ENCODE data around the gene INPP4B. TPM values are rescaled to one million over a fixed set of nuclear protein-coding genes. Genes with fewer than 3 reads are reported as not detected.

The INPP4B gene
- total and polyA plus RNA-seq, 9 donors = 1.7 to 14.7 (median 10.7) TPM

DNA sequence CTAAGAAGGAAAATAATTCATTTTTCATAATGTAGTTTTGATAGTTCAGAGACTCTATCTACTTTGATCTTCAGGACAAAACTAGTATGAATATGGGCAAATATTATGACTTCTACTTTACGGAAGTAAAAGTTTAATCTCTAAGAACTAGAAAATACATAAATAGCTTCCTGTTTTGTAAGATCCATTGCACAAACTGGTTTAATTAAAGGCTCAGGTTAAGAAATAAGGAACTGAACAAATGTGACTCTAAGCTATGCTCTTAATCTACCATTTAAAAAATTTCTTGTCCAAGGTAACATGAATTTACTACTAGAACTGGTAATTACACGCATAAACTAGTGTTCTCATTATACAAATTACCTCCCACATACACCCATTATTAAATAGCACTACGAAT is 360.6 kb downstream of the INPP4B start:
- H3K36me3 ChIP-seq = no peaks in the 10 kb centered on the region
- TF ChIP-seq, protein P1, sequence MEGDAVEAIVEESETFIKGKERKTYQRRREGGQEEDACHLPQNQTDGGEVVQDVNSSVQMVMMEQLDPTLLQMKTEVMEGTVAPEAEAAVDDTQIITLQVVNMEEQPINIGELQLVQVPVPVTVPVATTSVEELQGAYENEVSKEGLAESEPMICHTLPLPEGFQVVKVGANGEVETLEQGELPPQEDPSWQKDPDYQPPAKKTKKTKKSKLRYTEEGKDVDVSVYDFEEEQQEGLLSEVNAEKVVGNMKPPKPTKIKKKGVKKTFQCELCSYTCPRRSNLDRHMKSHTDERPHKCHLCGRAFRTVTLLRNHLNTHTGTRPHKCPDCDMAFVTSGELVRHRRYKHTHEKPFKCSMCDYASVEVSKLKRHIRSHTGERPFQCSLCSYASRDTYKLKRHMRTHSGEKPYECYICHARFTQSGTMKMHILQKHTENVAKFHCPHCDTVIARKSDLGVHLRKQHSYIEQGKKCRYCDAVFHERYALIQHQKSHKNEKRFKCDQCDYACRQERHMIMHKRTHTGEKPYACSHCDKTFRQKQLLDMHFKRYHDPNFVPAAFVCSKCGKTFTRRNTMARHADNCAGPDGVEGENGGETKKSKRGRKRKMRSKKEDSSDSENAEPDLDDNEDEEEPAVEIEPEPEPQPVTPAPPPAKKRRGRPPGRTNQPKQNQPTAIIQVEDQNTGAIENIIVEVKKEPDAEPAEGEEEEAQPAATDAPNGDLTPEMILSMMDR (IDR thresholded peaks at IDR 0.05) = no peak
- TF ChIP-seq EP300 (IDR thresholded peaks at IDR 0.05) (no peak), POLR2A (IDR thresholded peaks at IDR 0.05) (no peak)
- 70 to 82% (median 75%) methylated on average over 3 of the region's 3 CpGs for WGBS, 3 donors
- no peak overlapping the region for H3K27ac ChIP-seq
- intact Hi-C loops (cut with DNase I) = no loop called here
- no peaks in the 10 kb centered on the region for H3K4me1 ChIP-seq (ENCODE audit: insufficient read depth)
- H3K9me3 ChIP-seq = no peaks in the 10 kb centered on the region
- H3K27me3 ChIP-seq = no peaks in the 10 kb centered on the region
- no peak for DNase-seq
- H3K4me3 ChIP-seq = no peak overlapping the region

DNA sequence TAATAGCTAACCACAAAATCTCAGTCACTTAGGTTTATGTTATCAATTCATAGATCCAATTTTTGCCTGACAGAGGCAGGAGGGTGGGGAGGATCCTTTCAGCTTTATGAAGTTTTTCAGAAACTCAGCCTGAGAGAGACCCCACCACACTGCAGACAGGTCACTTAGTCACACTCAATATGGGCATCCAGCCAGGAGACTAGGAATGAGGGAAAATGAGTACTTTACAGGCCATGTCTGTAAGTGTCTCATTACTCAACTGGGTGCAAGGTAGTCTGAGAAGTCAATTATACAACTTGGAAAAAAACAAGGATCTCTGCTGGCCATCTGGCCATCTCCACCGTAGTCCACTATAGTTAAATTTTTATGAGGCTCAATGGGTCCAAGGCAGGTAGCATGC is 365.9 kb downstream of the INPP4B start:
- intact Hi-C loops (cut with DNase I) = no loop called here

DNA sequence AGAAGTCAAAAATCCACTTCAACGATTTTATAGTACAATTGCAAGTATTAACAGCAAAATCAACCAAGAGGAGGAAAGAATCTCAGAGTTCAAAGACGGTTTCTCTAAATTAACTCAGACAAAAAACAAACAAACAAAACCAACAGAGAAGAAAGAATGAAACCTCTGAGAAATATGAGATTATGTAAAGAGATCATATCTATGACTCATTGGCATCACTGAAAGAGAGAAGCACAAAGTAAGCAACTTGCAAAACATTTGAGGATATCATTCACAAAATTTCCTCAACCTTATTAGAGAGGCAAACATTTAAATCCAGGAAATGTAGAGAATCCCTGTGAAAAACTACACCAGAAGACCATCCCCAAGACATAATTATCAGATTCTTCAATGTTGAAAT is 370.4 kb downstream of the INPP4B start:
- Histone ChIP-seq H3K27ac (no peak overlapping the region), H3K9me3 (no peaks in the 10 kb centered on the region), H3K4me3 (no peak overlapping the region), H3K36me3 (no peaks in the 10 kb centered on the region), H3K27me3 (no peaks in the 10 kb centered on the region), H3K4me1 (ENCODE audit: insufficient read depth) (no peaks in the 10 kb centered on the region)
- 87 to 97% (median 91%) methylated on average over 2 of the region's 2 CpGs for WGBS, 3 donors
- TF ChIP-seq POLR2A (IDR thresholded peaks at IDR 0.05) (no peak), EP300 (IDR thresholded peaks at IDR 0.05) (no peak)
- TF ChIP-seq, protein P1 (IDR thresholded peaks at IDR 0.05) = no peak
- no peak for DNase-seq
- intact Hi-C loops (cut with DNase I) = no loop called here

More for the DNA sequence above, 365.9 kb downstream of the INPP4B start:
- no peak overlapping the region for H3K4me3 ChIP-seq
- H3K27ac ChIP-seq = no peak overlapping the region
- WGBS, 3 donors = 91 to 97% (median 94%) methylated on average over 1 of the region's 1 CpG
- TF ChIP-seq EP300 (IDR thresholded peaks at IDR 0.05) = no peak
- TF ChIP-seq POLR2A (IDR thresholded peaks at IDR 0.05) = no peak
- TF ChIP-seq, protein P1 (IDR thresholded peaks at IDR 0.05) = no peak
- no peaks in the 10 kb centered on the region for H3K36me3 ChIP-seq
- no peak for DNase-seq
- no peaks in the 10 kb centered on the region for H3K27me3 ChIP-seq
- no peaks in the 10 kb centered on the region for H3K9me3 ChIP-seq
- no peaks in the 10 kb centered on the region for H3K4me1 ChIP-seq (ENCODE audit: insufficient read depth)

DNA sequence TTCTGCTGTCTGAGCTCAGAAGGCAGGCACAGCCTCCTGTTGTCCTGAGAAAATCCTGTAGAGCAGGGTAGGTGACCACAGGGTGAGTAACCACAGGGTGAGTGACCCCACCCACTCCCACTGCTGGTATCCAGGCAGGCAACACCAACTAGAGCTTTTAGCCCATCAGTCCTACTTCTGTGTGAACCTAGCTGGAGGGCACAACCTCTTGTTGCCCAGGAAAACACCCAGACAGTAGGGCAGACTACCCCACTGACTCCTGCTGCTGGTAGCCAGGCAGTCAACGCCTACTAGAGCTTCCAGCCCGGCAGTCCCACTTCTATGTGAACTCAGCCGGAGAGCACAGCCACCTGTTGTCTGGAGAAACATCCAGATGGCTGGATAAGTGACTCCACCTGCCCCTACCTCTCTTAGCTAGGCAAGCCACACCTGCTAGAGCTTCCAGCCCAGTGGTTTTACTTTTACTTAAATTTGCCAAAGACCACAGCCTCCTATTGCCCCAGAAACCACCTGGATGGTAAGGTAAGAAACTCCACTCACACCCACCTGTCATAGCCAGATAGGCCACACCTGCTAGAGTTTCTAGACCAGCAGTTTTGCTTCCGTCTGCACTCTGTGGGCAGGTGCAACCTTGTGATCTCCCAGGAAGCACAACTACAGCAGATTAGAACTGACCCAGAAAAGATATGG is 371.6 kb downstream of the INPP4B start:
- intact Hi-C loops (cut with DNase I) = no loop called here
- TF ChIP-seq EP300 (IDR thresholded peaks at IDR 0.05) (no peak), POLR2A (IDR thresholded peaks at IDR 0.05) (no peak)
- TF ChIP-seq, protein P1 (IDR thresholded peaks at IDR 0.05) = no peak
- Histone ChIP-seq H3K27me3 (no peaks in the 10 kb centered on the region), H3K36me3 (no peaks in the 10 kb centered on the region), H3K27ac (no peak overlapping the region), H3K4me1 (ENCODE audit: insufficient read depth) (no peaks in the 10 kb centered on the region), H3K4me3 (no peak overlapping the region), H3K9me3 (no peaks in the 10 kb centered on the region)
- DNase-seq = no peak
- WGBS, 3 donors = 89 to 99% (median 90%) methylated on average over 4 of the region's 4 CpGs

All from ovary (tissue), 9 donors.